Neural progenitor cell (in vitro differentiated cells): ENCODE measurements around the gene TGFBR3.

Experiments used
- CTCF ChIP-seq: fragments of 200-600 bp; sonication (generic); IDR thresholded peaks from 2 replicates; pipeline ENCODE4 v1.5.1; 2017; ENCODE audit warnings: antibody characterized with exemption, mild to moderate bottlenecking
- EZH2 ChIP-seq: fragments of 200-600 bp; sonication (generic); IDR thresholded peaks from 2 replicates; pipeline ENCODE4 v1.6.1; 2017; ENCODE audit warnings: antibody characterized with exemption, mild to moderate bottlenecking, moderate library complexity

- TF ChIP-seq CTCF (no peak), EZH2 (no peak)
Measured at GRCh38 chr1:91744953-91745639, 140.9 kb downstream of the TGFBR3 start.
